ENCODE measurements around the gene EDNRB.

DNA sequence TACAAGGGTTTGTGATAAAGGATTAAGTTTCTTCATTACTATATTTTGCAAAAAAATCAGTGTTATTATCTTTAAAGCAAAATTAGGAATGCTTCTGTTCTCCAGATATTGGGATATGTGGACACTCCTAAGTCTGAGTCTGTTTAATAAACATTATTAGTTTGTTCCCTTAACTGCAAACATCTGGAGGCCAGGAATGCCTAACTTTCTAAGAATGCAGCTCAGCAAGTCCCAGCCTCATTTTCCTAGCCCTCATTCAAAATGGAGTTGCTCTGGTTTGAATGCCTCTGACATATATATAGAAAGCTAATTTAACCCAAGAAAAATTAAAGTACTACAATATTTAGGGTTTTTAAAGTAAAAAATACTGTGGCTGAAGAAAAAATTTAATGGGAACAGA is 33.6 kb upstream of the EDNRB start:
- TF ChIP-seq POLR2A (IDR thresholded peaks at IDR 0.05) (no peak), CTCF (IDR thresholded peaks at IDR 0.05) (no peak)
